Measurements from ENCODE around the gene DDHD1. TPM values are rescaled to one million over a fixed set of nuclear protein-coding genes. Genes with fewer than 3 reads are reported as not detected.
A peak's percentile ranks its signal among the peaks of the same experiment; 100 is the strongest.

Gene DDHD1
- total RNA-seq, 1 donor from 2014 or later: 17.9 TPM

GRCh38 chr14:53167602-53168328 lies 14.6 kb upstream of the DDHD1 start:
- DNase-seq (ENCODE audit: low read depth, low spot score): no peak
- Mint-ChIP-seq H3K4me1 (no peaks in the 10 kb centered on the region), H3K27me3 (ENCODE audit: low read depth) (no peaks in the 10 kb centered on the region), H3K36me3 (ENCODE audit: low read depth) (no peaks in the 10 kb centered on the region), H3K9me3 (peaks cover 3% of the 10 kb centered on the region), H3K4me3 (no peak overlapping the region), H3K27ac (ENCODE audit: unreplicated experiment) (no peak overlapping the region)
- TF ChIP-seq CTCF (conservative IDR thresholded peaks at IDR 0.05): no peak

- no peak for DNase-seq (ENCODE audit: low read depth, low spot score)
- no peaks in the 10 kb centered on the region for H3K36me3 Mint-ChIP-seq (ENCODE audit: low read depth)
- no peak overlapping the region for H3K27ac Mint-ChIP-seq (ENCODE audit: unreplicated experiment)
- TF ChIP-seq CTCF (conservative IDR thresholded peaks at IDR 0.05): no peak
- H3K9me3 Mint-ChIP-seq: peaks cover 3% of the 10 kb centered on the region
- no peaks in the 10 kb centered on the region for H3K27me3 Mint-ChIP-seq (ENCODE audit: low read depth)
- no peaks in the 10 kb centered on the region for H3K4me1 Mint-ChIP-seq
- H3K4me3 Mint-ChIP-seq: no peak overlapping the region
Measured at GRCh38 chr14:53161758-53162435, 8.8 kb upstream of the DDHD1 start.

- no peak overlapping the region for H3K4me3 Mint-ChIP-seq
- TF ChIP-seq CTCF (conservative IDR thresholded peaks at IDR 0.05): no peak
- H3K27ac Mint-ChIP-seq (ENCODE audit: unreplicated experiment): no peak overlapping the region
- peaks cover 9% of the 10 kb centered on the region for H3K4me1 Mint-ChIP-seq
- no peak for DNase-seq (ENCODE audit: low read depth, low spot score)
- H3K36me3 Mint-ChIP-seq (ENCODE audit: low read depth): no peaks in the 10 kb centered on the region
- no peaks in the 10 kb centered on the region for H3K27me3 Mint-ChIP-seq (ENCODE audit: low read depth)
- no peaks in the 10 kb centered on the region for H3K9me3 Mint-ChIP-seq
Measured at GRCh38 chr14:53156238-53156637, 3.1 kb upstream of the DDHD1 start.

- peak overlapping the region; percentile 97 for H3K4me3 Mint-ChIP-seq
- no peaks in the 10 kb centered on the region for H3K36me3 Mint-ChIP-seq (ENCODE audit: low read depth)
- H3K27me3 Mint-ChIP-seq (ENCODE audit: low read depth): no peaks in the 10 kb centered on the region
- DNase-seq (ENCODE audit: low read depth, low spot score): no peak
- H3K9me3 Mint-ChIP-seq: no peaks in the 10 kb centered on the region
- peaks cover 26% of the 10 kb centered on the region for H3K4me1 Mint-ChIP-seq
- peak overlapping the region; percentile 85 for H3K27ac Mint-ChIP-seq (ENCODE audit: unreplicated experiment)
- no peak for TF ChIP-seq CTCF (conservative IDR thresholded peaks at IDR 0.05)
Measured at GRCh38 chr14:53153702-53154112, 584 bp upstream of the DDHD1 start.

GRCh38 chr14:53152184-53152886 lies 788 bp downstream of the DDHD1 start:
- H3K27ac Mint-ChIP-seq (ENCODE audit: unreplicated experiment): peak overlapping the region; percentile 78
- no peak for TF ChIP-seq CTCF (conservative IDR thresholded peaks at IDR 0.05)
- H3K9me3 Mint-ChIP-seq: no peaks in the 10 kb centered on the region
- H3K4me3 Mint-ChIP-seq: peak overlapping the region; percentile 90
- H3K27me3 Mint-ChIP-seq (ENCODE audit: low read depth): no peaks in the 10 kb centered on the region
- DNase-seq (ENCODE audit: low read depth, low spot score): peak; percentile 31
- H3K4me1 Mint-ChIP-seq: peaks cover 29% of the 10 kb centered on the region
- no peaks in the 10 kb centered on the region for H3K36me3 Mint-ChIP-seq (ENCODE audit: low read depth)

Data from neural crest cell (in vitro differentiated cells).